ENCODE measurements around the gene ARHGAP22. TPM values are rescaled to one million over a fixed set of nuclear protein-coding genes. Genes with fewer than 3 reads are reported as not detected.

Gene ARHGAP22
- total and polyA plus RNA-seq, 2 of the 4 experiments (the other 2 are of a cell fraction): 28.3 to 30.2 TPM

DNA sequence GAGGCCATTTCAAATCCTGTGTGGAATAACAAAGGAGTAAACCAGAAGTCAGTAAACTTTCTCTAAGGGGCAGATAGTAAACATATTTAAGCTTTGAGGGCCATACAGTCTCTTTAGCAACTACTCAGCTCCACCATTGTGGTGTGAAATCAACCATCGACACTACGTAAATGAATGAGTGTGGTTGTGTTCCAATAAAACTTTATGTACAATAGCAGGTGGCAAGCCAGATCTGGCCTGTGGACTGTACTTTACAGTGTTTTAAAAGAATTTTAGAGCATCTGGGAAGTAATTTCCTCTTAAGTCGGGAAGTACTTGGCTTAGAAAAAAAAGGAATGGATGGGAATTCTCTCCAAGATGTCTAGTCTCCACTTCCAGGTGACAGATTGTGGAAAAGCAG is 71.3 kb downstream of the ARHGAP22 start:
- Histone ChIP-seq H3K4me2 (ENCODE audit: low read depth, low read length) (no peak overlapping the region), H3K18ac (ENCODE audit: low read depth, low read length) (no peak overlapping the region), H3K4me1 (ENCODE audit: control insufficient read depth, insufficient read depth, low read length) (no peaks in the 10 kb centered on the region), H2BK120ac (ENCODE audit: low read depth, low read length) (no peak overlapping the region), H3K14ac (replicated peaks; ENCODE audit: low read depth, low read length) (no peak overlapping the region), H2AK5ac (ENCODE audit: low read depth, low read length) (no peak overlapping the region), H3K9ac (ENCODE audit: low read depth, low read length) (no peak overlapping the region), H3K9me3 (ENCODE audit: control insufficient read depth, insufficient read depth, low read length) (no peaks in the 10 kb centered on the region), H3K27me3 (ENCODE audit: control insufficient read depth, insufficient read depth, low read length) (no peaks in the 10 kb centered on the region), H2BK5ac (ENCODE audit: low read depth, low read length, poor library complexity, severe bottlenecking) (no peak overlapping the region), H3K79me1 (ENCODE audit: low read depth in 1 of 2, low read length in 2 of 2) (peaks cover 18 to 69% of the 10 kb centered on the region in 2 experiments; a peak in 3 of 4 replicates), H2AK9ac (replicated peaks; ENCODE audit: low read depth, low read length, poor library complexity) (no peak overlapping the region), H3K56ac (ENCODE audit: extremely low read depth, insufficient read depth, low read length) (no peak overlapping the region), H2AFZ (replicated peaks; ENCODE audit: low read length, poor library complexity) (no peak overlapping the region), H3K36me3 (ENCODE audit: control insufficient read depth, insufficient read depth, low read length) (peaks cover 5% of the 10 kb centered on the region; the same call in 1 of the 2 replicates), H3K4ac (ENCODE audit: low read depth, low read length) (no peak overlapping the region), H2BK20ac (ENCODE audit: low read depth, low read length) (no peak overlapping the region), H4K20me1 (ENCODE audit: insufficient read depth, low read length) (no peaks in the 10 kb centered on the region), H3K27ac (ENCODE audit: insufficient read depth, low read length) (no peak overlapping the region), H4K5ac (ENCODE audit: low read depth, low read length) (no peak overlapping the region), H2BK15ac (ENCODE audit: low read depth, low read length) (no peak overlapping the region), H3K9me1 (ENCODE audit: insufficient read depth, low read length) (peaks cover 7% of the 10 kb centered on the region; the same call in 1 of the 2 replicates), H4K8ac (ENCODE audit: low read depth in 2 of 2, low read length in 2 of 2) (no peak overlapping the region), H3K23ac (ENCODE audit: low read depth, low read length) (no peak overlapping the region), H4K91ac (ENCODE audit: insufficient read depth, low read depth, low read length) (no peak overlapping the region), H3K4me3 (ENCODE audit: insufficient read depth, low read depth, low read length) (no peak overlapping the region)
- no peak for TF ChIP-seq SMC3 (IDR thresholded peaks at IDR 0.05; ENCODE audit: low read depth, low read length)
- no peak for TF ChIP-seq FOS (IDR thresholded peaks at IDR 0.05; ENCODE audit: low read depth, low read length)
- no peak for TF ChIP-seq MAFK (IDR thresholded peaks at IDR 0.05; ENCODE audit: low read depth, low read length)
- TF ChIP-seq, protein P1, sequence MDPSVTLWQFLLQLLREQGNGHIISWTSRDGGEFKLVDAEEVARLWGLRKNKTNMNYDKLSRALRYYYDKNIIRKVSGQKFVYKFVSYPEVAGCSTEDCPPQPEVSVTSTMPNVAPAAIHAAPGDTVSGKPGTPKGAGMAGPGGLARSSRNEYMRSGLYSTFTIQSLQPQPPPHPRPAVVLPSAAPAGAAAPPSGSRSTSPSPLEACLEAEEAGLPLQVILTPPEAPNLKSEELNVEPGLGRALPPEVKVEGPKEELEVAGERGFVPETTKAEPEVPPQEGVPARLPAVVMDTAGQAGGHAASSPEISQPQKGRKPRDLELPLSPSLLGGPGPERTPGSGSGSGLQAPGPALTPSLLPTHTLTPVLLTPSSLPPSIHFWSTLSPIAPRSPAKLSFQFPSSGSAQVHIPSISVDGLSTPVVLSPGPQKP (IDR thresholded peaks at IDR 0.05; ENCODE audit: borderline replicate concordance, low read depth, low read length): no peak
- TF ChIP-seq RFX5 (IDR thresholded peaks at IDR 0.05; ENCODE audit: low read depth, low read length): no peak
- TF ChIP-seq, protein P2, sequence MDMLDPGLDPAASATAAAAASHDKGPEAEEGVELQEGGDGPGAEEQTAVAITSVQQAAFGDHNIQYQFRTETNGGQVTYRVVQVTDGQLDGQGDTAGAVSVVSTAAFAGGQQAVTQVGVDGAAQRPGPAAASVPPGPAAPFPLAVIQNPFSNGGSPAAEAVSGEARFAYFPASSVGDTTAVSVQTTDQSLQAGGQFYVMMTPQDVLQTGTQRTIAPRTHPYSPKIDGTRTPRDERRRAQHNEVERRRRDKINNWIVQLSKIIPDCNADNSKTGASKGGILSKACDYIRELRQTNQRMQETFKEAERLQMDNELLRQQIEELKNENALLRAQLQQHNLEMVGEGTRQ (IDR thresholded peaks at IDR 0.05; ENCODE audit: low read depth, low read length): no peak
- TF ChIP-seq RCOR1 (IDR thresholded peaks at IDR 0.05; ENCODE audit: insufficient replicate concordance, low read length): no peak
- TF ChIP-seq CHD1 (IDR thresholded peaks at IDR 0.05; ENCODE audit: low read depth, low read length): no peak
- TF ChIP-seq MXI1 (IDR thresholded peaks at IDR 0.05; ENCODE audit: borderline replicate concordance, low read depth, low read length): no peak
- no peak for TF ChIP-seq MAZ (IDR thresholded peaks at IDR 0.05; ENCODE audit: borderline replicate concordance, low read depth, low read length)
- TF ChIP-seq, protein P3, sequence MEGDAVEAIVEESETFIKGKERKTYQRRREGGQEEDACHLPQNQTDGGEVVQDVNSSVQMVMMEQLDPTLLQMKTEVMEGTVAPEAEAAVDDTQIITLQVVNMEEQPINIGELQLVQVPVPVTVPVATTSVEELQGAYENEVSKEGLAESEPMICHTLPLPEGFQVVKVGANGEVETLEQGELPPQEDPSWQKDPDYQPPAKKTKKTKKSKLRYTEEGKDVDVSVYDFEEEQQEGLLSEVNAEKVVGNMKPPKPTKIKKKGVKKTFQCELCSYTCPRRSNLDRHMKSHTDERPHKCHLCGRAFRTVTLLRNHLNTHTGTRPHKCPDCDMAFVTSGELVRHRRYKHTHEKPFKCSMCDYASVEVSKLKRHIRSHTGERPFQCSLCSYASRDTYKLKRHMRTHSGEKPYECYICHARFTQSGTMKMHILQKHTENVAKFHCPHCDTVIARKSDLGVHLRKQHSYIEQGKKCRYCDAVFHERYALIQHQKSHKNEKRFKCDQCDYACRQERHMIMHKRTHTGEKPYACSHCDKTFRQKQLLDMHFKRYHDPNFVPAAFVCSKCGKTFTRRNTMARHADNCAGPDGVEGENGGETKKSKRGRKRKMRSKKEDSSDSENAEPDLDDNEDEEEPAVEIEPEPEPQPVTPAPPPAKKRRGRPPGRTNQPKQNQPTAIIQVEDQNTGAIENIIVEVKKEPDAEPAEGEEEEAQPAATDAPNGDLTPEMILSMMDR (conservative IDR thresholded peaks at IDR 0.05; ENCODE audit: low read depth, low read length): no peak
- no peak for TF ChIP-seq BHLHE40 (IDR thresholded peaks at IDR 0.05; ENCODE audit: low read depth, low read length)
- no peak for TF ChIP-seq CEBPB (IDR thresholded peaks at IDR 0.05; ENCODE audit: low read depth, low read length)
- TF ChIP-seq RAD21 (IDR thresholded peaks at IDR 0.05; ENCODE audit: low read length): no peak
- no peak for TF ChIP-seq POLR2A (IDR thresholded peaks at IDR 0.05; ENCODE audit: low read depth, low read length)
- TF ChIP-seq NFE2L2 (IDR thresholded peaks at IDR 0.05; ENCODE audit: low read depth, low read length): no peak
- WGBS, 2 experiments (ENCODE audit: extremely low coverage in 2 of 2, insufficient read length in 1 of 2): no CpG with 5 or more reads among the region's 3 CpGs
- ChIA-PET POLR2A (ENCODE audit: unreplicated experiment) (no interaction called here), CTCF (interaction anchor here (1.0 kb wide), 1 partner anchor 123 kb away, joined by 5 read pairs; no protein-coding TSS in a partner anchor)
- no TSS peak for BruUV-seq (replicated peaks)
- no peak for DNase-seq
- ATAC-seq (ENCODE audit: low read depth): no peak
- in situ Hi-C loops (cut with MboI; ENCODE audit: low sequenced_read_pairs): no loop called here
- intact Hi-C loops (cut with micrococcal nuclease): no loop called here
- dilution Hi-C loops (cut with HindIII; ENCODE audit: low sequenced_read_pairs, unreplicated experiment): no loop called here

Data from IMR-90 (cell line).